HEK293T (cell line): ENCODE results near the gene STARD9.

ENCODE experiments used
- BHLHE40 ChIP-seq: fragments of 450-650 bp; IDR thresholded peaks from 2 replicates; pipeline ENCODE4 v1.6.1; 2016; ENCODE audit warnings: mild to moderate bottlenecking, moderate library complexity, borderline replicate concordance
- CTBP1 ChIP-seq: fragments of 450-650 bp; IDR thresholded peaks from 2 replicates; pipeline ENCODE4 v1.6.1; 2016; ENCODE audit warnings: borderline replicate concordance
- SP1 ChIP-seq: fragments of 450-650 bp; IDR thresholded peaks from 2 replicates; pipeline ENCODE4 v1.6.1; 2017
- TARDBP ChIP-seq: fragments of 450-650 bp; IDR thresholded peaks from 2 replicates; pipeline ENCODE4 v1.6.1; 2016

DNA sequence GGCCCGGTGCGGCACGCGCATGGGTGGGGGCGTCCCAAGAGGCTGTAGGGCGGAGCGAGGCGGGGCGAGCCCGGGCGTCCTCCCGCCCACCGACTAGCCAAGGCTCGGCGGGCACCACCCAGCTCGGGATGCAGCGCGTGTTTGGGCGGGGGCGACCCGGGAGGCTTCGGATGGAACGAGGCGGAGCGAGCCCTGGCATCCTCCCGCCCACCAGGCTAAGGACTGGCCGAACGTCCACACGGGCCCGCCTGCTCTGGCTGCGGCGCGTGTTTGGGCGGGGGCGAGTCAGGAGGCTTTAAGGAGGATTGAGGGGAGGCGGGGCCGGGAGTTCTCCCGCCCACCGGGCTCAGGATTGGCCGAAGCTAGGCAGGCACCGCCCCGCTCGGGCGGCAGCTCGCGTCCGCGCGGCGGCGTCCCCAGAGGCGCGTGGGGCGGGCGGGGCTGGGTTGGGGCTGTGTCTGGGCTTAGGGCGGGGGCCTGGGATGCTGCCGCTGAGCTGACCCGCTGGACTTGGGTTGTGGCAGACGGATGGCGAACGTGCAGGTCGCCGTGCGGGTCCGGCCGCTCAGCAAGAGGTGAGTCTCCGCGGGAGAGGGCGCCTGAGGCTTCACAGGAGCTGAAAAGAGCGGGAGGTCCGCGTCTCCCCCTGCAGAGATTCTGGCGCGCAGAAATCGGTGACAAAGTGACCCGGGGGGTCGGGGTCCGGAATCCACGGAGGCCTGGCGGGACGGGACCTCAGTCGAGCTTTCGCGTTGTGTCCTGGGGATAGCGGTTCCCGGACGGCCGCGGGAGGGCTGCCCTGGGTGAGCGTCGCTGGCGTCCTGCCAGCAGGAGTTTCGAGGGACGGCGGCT is at the start of gene STARD9:
- TF ChIP-seq CTBP1 (no peak), SP1 (no peak), TARDBP (no peak), BHLHE40 (no peak)
